ENCODE results near the gene SMG6.
A peak's percentile ranks its signal among the peaks of the same experiment; 100 is the strongest.

Gene SMG6

DNA sequence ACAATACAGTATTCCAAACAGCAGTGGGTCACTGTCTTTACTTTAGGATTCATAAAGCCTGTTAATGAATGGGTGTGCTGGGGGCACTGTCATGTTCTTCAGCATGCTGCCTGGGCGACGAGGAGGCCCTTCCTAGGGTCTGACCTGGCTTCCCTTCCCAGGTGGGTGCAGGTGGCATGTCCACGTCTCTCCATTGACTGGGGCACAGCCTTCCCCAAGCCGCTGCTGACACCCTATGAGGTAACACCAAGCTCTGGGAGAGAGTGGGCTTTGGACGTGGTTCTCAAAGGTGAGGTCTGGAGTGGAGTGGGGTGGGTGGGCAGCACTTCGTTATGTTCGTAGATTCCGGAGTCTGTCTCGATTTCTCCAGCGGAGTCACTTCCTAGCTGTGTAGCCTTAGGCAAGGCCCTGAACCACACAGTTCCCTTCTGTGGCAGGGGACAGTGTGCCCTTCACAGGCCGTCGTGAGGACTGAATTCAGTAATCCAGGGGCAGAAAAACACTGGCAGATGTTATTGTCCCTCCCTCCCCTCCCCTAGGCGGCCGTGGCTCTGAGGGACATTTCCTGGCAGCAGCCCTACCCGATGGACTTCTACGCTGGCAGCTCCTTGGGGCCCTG lies 262.5 kb downstream of the SMG6 start:
- no peak for DNase-seq

DNA sequence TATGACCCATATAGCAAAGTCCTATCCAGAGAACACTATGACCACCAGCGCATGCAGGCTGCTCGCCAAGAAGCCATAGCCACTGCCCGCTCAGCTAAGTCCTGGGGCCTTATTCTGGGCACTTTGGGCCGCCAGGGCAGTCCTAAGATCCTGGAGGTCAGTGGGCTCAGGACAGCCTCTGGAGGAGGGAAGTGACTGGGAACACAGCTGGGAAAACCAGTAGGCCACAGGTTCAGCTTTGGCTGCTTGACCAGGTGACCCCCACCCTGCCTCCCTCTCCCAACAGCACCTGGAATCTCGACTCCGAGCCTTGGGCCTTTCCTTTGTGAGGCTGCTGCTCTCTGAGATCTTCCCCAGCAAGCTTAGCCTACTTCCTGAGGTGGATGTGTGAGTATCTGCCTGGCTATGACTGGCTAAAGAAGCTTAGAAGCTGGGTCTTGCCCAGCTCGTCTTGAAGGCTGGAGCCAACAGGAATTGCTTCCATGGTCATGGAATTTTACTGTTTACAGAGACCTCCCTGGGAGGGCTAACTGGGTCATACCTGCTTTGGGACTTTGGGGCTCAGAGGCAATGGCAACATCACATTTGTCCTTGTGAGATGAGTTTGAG lies 263.3 kb downstream of the SMG6 start:
- no peak for DNase-seq

DNA sequence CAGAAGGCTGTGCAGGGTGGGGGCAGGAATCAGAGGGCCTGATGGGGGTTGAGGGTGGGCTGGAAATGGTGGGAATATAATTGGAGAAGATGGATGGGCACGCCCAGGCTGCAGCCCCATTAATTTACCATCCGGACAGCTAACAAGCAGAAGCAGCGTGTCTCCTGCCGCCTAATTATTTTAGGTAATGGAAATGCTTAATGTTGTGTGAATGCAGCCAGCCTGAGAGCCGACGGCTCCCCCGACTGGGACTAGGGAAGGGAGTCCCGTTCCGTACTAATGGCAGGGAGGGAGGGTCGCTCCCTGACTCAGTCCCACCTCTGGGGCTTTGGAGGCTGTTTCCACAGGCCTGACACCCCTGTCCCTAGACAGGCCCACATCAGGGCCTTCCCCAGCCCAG lies 266.4 kb downstream of the SMG6 start:
- no peak for DNase-seq

DNA sequence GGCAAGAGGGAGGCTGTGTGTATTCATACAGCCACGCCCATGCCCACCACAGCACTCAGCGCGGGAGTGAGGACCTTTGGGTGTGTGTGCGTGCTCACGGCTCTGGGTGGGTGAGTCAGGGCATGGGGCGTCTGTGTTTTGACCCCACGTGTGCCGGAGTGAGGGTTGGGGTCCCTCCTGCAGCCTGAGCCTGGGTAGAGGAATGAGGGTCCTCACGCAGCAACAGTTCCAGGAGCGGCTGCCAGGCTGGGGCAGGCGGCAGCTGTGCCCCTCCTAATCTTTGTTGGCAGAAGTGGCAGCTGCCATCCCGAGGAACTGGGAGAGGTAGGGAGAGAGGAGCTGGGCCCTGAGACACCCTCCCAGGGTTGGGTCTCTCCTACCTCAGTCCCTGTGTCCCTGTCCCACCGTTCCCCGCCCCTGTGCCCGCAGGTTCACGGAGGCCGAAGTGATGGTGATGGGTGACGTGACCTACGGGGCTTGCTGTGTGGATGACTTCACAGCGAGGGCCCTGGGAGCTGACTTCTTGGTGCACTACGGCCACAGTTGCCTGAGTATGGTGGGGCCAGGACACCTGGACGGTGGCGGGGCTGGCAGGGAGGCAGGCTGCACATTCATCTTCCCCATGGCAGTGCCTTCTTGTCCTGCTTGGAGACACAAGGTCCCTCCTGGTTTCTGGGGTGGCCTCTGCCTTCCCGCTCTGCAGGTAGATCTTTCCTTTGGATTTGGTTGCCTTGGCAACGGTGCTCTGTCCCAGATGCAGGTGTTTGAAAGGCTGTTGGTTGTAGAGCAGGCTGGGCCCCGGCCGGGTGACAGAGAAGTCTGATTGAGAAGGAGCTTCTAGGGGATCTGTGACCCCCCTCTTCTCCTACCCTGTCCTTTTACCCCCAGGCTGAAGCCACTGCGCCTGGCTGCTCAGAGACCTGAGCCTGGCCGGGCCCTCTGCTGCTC lies 267.8 kb downstream of the SMG6 start:
- no peak for DNase-seq

DNA sequence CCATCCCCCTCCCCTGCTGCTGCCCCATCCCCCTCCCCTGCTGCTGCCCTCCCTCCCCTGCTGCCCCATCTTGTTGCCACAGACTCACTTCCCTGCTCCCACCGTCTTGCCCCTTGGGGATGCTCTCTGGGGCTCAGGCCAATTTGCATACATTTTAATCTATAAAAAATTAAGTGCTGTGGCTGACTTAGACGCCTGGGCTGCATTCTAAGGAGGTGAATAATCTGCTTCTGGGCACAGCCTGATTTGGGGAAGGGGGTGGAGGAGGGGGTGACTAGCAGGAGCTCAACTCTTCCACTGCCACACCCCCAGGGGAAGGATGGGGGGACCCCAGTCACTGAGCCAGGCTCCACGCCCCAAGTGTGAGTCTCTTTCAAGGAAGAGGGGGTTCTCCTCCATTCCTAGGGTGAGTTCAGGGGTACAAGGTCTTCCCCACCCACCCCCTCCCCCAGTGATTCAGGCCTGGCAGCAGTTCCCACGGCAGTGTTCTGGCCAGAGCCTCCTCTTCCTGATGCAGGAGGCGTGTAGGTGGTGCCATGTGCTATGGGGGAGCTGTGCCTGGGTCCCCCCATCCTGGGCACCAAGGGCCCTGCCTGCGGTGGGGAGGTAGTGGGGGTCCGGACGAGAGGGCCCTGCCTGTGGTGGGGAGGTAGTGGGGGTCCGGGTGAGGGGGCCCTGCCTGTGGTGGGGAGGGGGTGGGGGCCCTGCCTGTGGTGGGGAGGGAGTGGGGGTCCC lies 268.6 kb downstream of the SMG6 start:
- DNase-seq: no peak

DNA sequence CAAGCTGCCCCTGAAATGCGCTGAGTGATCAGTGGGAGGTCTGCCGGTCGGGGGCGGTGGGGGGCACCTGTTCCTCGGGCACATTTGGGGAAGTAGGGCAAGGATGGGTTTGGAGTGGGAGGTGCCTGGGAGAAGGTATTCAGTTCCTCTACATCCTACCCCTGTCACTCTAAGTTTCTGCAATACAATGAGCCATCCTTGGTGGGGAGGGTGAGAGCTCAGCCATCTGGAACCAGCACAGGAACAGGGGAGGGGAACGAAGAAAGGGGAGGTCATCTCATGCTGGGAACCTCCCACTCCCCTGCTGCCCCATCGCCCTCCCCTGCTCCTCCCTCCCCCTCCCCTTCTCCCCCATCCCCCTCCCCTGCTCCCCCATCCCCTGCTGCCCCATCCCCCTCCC lies 269.4 kb downstream of the SMG6 start:
- DNase-seq: no peak

DNA sequence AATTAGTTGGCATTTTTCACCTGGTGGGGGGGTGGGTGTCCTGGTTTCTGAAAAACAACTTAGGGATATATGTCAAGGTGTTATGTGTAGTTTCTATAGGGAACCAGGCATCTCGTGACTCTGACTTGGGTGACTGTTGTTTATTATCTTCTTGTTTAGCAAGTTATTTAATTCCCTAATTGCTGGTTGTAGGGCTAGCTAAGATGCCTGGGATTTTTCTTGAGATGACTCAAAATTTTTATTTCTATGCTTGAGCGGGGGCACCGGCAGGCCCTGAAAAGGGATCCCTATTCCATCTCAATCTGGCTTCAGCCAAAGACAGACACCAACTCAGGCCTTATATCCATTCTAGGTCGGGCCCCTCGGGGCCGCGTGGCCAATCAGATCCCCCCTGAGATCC lies 270.4 kb downstream of the SMG6 start:
- no peak for DNase-seq

DNA sequence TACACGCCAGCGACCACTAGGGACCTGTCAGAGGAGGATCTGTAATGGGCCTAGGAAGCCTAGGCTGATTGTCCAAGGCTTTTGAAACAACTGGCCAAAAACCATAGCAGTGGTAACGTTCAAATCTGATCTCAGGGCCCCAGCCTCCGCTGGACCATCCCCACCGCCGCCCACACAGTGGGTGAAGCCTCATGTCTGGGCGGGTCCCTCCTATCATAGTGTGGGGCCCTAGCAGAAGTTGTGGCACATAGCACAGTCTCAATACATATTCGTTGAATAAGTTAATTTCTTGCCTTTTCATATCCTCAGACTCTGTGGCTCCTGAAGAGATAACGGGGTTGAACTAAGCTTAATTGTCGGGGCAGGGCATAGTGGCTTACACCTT lies 272.8 kb downstream of the SMG6 start:
- no peak for DNase-seq

DNA sequence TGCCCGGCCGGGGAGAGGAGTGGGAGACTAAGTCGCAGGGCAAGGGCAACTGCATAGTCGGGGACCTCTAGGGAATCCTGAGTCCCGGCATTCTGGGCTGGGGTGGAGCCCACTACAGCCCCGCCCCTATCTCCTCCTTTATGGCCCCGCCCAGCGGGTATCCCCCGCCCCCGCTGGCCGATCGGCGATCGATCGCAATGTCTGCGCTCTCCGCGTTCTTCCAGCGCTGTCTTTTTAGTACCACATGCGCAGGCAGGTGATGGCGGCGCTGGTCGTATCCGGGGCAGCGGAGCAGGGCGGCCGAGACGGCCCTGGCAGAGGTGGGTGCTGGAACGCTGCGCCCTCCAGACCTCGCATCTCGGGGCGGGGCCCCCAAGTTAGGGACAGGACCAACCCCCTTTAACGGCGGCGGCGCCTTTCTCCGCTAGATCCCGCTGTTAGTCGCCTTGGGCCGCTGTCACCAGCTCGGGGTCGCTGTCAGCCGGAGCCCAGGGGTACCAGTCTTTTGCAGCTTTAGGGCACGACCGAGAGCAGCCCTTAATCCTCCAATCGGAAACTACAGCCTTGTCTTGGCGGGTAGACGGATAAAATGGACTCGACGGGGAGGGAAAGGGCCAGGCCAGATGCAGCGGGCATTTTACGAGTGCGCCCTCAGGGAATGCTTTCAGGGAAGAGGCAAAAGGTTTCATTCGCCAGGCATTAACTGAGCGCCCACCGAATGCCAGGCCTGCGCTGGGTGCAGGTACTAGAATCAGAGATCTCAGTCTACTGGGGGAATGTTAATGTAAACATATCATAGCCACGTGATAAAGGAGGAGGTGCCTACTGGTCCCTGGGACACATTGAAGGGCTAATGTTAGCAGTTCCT lies 273.4 kb downstream of the SMG6 start, which contains the start of gene DPH1:
Gene DPH1 (plus strand): TSS at position 243 of the 868 bp plus-strand sequence. CDS start 17 bp downstream, at position 260.
- DNase-seq: peak; percentile 77

DNA sequence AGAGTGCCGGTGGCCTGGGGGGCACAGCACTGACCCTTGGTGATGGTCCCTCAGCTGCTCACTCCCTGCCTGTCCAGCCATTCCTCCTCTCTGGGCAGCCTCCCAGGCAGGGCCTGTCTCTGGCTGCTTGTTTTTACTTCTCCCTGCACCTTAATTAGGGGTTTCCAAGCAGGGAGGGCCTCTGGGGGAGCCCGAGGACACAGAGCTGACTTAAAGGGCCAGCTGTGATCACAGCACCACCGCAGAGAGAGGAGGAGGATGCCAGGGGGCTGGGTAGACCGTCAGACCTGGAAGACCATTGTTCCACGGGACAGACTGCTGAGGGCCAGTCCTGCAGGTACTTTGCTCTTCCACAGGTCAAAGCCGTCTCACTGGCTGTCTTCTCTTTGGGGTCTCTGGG lies 274.8 kb downstream of the SMG6 start:
- no peak for DNase-seq

DNA sequence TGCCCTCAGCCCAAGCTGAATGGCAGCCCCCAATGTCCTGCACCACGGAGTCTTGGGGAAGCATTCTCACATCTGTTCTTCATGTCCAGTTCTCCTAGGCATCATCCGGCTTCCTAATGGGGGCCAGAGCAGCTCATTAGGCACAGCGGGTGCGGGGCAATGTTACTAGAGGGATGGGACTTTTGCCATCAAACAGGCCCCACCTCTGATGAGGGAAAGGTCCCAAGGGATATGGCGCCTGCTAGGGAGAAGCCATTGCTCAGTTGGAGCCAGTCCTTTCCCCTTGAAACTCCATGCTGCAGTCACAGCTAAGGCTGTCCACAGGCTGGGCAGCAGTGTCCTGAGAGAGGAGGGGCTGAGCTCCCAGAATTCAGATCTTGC lies 275.4 kb downstream of the SMG6 start:
- DNase-seq: no peak

DNA sequence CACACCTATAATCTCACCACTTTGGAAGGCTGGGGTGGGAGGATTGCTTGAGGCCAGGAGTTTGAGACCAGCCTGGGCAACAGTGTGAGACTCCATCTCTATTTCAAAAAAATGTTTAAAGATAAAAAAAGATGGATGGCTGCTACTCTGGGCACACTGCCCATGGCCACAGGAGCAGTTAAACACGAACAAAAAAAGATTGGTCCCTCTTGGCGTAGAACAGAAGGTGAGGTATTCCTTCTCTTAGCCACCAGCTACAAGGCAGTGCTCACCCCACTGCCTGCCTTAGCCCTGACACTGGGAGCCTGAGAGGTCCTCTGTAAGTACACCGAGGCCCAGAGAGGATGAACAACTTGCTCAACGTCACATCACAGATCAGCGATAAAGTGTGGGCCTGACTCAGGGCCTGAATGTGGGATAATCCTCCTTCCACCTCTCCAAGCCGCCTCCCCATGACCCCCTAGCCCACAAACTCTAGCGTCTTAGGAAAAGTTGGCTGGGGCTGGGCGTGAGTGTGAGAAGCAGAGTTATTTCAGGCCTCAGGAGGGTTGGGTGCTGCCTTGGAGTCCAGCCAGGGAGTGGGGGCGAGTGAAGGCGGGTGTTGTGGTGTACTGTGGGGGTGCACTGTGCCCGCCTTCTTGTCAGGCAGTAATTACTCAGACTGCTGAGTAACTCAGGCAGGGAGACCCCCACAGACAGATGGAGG lies 275.9 kb downstream of the SMG6 start:
- no peak for DNase-seq

DNA sequence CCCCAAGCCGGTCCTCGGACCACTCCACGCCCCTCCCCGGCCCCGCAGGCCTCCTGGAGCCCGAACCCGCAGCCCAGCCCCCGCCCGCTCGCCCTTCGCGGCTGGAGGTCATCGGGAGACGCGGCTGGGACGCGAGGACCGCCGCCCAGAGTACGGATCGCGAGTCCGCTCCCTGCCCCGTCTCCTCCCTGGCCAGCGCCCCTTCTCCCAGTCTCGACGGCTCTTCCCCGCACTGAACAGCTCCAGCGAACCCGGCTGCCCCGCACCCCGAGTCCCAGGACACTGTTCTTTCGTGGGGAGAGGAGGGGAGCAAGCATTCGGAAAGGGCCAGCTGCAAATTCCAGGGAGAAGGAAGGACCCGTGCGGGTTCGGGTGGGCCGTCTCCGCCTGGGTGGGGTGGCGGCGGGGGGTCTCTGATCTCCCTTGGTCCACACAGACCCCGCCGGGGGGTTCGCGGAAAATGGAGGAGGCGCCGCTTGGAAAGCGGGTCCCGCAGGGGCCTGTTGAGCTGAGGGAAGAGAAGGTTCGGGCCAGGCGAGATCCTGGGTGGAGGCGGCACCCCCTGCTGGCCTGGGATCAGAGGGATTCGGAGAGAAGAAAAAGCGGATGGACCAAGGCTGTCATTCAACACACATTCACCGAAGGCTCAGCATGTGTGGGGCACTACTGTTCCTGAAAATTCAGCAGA lies 277.8 kb downstream of the SMG6 start:
- DNase-seq: no peak

DNA sequence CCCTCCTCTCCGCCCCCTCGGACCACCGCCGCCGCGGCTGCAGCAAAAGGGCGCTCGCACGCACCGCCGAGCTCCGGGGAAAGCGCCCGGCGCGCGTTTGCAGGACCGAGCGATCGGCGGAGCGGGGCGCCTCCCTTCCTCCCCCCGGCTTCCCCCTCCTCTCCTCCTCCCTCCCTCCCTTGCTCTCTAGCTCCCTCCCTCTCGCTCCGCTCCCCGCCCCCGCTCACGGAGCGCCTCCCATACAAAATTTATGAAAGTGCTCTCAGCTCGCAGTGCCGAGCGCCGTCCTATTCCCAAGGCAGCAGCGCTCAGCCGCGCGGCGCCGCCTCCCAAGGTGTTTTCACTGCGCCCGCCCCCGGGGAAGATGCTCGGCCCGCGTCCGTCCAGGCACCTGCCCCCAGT lies 278.4 kb downstream of the SMG6 start, which contains the start of gene RTN4RL1:
Gene RTN4RL1 (minus strand): TSS at position 115 of the 402 bp plus-strand sequence. CDS start 469 bp downstream, outside the sequence.
- peak; percentile 76 for DNase-seq

DNA sequence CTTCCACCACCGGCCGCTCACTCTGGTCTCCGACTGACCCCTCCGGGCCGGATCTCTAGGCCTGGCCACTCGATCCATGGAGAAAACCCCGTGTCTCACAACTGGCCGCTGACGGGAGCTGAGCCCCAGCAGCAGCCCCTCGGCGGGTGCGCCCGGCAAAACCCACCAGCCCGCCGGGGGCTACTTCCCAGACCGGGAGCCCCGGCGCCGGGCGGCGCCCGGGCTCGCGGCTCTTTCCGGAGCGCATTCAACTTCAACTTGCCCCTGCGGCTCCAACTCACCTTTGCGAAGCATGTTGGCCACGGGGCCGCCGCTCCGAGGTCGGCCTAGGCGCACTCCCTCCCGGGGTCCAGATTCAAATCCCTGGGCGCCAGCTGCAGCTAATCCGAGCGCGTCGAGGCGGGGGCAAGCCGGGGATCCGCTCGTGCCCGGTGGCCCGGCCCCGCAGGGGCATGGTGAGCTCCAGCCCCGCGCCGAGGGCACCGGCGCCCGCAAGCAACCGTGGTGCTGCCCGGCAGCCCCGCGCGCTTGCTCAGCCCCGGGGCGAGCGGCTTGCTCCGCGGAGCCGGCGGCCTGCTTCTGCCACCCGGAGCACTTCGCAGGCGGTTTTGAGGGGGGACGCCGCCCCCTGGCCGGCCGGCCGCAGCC lies 278.9 kb downstream of the SMG6 start:
- DNase-seq: no peak

DNA sequence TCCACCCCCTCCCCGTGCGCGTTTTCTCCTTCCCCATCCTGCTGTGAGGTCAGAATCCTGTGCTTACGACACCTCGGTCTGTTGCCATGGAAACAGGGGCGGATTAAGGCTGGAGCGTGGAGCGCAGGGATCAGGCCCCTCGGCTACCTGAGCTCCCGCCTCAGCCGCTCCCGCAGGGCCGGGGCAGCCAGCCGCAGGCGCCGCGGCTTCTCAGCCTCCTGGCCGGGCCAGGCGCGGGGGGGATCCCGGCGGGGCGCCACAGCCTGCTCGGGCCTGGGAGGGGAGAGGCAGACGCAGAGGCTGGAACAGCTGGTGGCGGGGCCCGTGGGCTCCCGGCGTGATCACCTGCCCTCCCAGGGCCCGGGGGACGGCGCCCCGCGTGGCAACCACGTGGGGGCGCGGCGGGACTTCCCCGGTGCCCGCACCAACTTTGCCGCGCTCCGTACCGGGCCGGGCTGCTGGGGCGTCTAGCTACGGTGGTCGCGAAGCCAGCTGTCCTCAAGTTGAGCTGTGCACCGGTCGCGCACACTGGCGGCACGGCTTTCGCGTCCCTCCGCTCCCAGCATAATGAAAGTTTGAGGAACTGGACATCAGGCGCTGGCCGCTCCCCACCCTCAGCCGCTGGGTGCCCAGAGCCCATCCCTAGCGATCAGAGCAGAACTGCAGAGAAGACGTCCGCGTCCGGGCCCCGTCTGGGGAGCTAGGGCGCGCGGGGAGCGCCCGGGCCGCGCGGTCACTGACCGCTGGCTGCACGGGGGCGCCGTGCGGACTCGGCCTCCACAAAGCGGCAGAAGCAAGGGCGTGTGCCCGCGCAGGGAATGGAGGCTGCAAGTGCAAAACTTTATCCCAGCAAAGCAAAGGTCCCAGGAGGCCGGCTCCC lies 279.7 kb downstream of the SMG6 start:
- DNase-seq: no peak

DNA sequence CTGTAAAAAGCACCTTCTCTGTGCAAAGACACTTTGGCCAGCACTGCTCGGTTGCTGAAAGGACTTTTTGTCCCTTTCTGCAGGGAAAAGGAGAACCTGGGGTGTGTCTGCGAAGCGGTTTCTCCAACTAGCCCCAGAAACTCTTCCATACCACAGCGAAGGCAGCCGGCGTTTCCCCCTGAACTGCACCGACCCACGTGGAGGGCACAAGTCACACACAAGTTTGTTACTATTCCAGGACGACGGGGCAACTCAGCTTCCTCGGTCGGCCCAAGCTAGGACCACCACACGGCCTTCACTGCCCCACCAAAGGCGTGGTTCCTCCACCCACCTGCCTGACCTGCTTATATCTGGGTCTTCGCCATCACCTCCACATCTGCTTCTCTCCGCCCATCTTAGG lies 280.3 kb downstream of the SMG6 start:
- DNase-seq: no peak

DNA sequence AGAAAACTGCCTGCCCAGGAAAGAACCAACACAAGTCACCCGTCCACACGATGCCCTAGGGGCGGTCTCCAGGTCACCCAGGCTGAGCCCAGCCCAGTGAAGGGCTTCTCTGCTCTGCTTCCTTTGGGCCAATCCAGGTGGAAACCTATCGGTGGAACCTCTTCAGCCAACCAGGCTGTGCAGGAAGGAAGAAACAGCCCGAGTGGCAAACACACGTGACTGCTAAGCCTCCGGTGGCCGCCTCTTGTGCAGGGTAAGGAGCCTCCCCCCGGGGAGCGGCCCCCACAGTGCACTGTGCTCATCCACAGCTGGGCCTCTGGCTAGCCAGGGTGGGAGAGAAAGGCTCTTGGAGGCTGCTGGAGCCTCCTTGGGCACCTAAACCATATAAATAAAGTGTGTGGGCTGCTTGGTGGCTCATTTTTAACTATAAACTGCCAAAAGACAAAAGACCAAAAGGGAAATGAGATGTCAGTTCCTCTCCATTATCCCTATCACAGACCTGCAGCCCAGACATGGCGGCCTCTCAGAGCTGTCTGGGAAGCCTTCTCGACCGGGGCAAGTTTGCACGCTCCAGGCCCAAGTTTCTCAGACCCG lies 280.8 kb downstream of the SMG6 start:
- no peak for DNase-seq

DNA sequence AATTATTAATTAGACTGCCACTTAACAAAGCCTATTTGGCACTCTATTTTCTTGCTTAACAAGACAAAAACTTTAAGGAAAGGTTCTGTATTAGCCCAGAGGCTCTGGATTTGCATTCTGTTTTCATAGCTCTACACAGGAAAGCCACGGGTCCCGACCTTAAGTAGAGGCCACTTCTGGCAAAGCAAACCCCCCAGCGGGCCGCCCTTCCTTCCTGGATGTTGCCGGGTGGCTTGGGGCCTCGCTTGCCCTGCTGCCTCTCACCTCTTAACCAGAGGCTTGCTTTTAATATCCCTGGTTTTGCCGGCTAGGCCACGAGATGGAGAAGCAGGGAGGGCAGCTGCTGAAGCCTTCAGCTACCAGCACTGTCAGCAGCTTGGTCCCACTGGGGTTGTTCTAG lies 282.9 kb downstream of the SMG6 start:
- DNase-seq: no peak

All from activated effector memory CD4-positive, alpha-beta T cell treated with Interleukin-2 at 50 U/mL for 16 hours (primary cell).